Astrocyte (in vitro differentiated cells and primary cell): ENCODE measurements around the gene PREX1. TPM values are rescaled to one million over a fixed set of nuclear protein-coding genes. Genes with fewer than 3 reads are reported as not detected.

Source experiments
- DNase-seq: peaks from one replicate; pipeline ENCODE4 v3.0.0-alpha.2; 2010; ENCODE audit warnings: low read depth
- FAIRE-seq: peaks from 2 replicates; lab custom pipeline; 2011; peaks lifted over from hg19 to GRCh38; lab: Jason Lieb, UNC
- H2AFZ ChIP-seq: 2 replicates; pipeline ENCODE4 v1.6.0; 2012; ENCODE audit warnings: low read depth, low read length, inconsistent platforms
- H3K27ac ChIP-seq: 2 replicates; pipeline ENCODE4 v1.5.1; 2011; ENCODE audit warnings: low read depth, low read length, inconsistent platforms
- H3K27me3 ChIP-seq: 2 replicates; pipeline ENCODE4 v1.6.0; 2011; ENCODE audit warnings: low read length, inconsistent platforms; ENCODE audit not compliant: insufficient read depth
- H3K36me3 ChIP-seq: 2 replicates; pipeline ENCODE4 v1.5.1; 2011; ENCODE audit warnings: low read length, inconsistent platforms; ENCODE audit not compliant: insufficient read depth
- H3K4me1 ChIP-seq: 2 replicates; pipeline ENCODE4 v1.5.1; 2011; ENCODE audit warnings: low read length, inconsistent platforms; ENCODE audit not compliant: insufficient read depth
- H3K4me2 ChIP-seq: 2 replicates; pipeline ENCODE4 v1.6.0; 2012; ENCODE audit warnings: low read length, inconsistent platforms
- H3K4me3 ChIP-seq: 2 replicates; pipeline ENCODE4 v1.5.1; 2011; ENCODE audit warnings: low read depth, mild to moderate bottlenecking, low read length, inconsistent platforms; ENCODE audit not compliant: insufficient read depth
- H3K79me2 ChIP-seq: 2 replicates; pipeline ENCODE4 v1.6.0; 2012; ENCODE audit warnings: mild to moderate bottlenecking, low read length, inconsistent platforms; ENCODE audit not compliant: insufficient read depth
- H3K9ac ChIP-seq: 2 replicates; pipeline ENCODE4 v1.6.0; 2012; ENCODE audit warnings: mild to moderate bottlenecking, low read length, inconsistent platforms
- H3K9me3 ChIP-seq: 2 replicates; pipeline ENCODE4 v1.5.1; 2012; ENCODE audit warnings: low read depth, mild to moderate bottlenecking, low read length, inconsistent platforms; ENCODE audit not compliant: insufficient read depth
- H4K20me1 ChIP-seq: 2 replicates; pipeline ENCODE4 v1.6.0; 2012; ENCODE audit warnings: low read length, inconsistent platforms; ENCODE audit not compliant: insufficient read depth
- H3K27ac Mint-ChIP-seq: one replicate; pipeline ENCODE4 v1.8.0; 2021; ENCODE audit warnings: mild to moderate bottlenecking, mixed read lengths; ENCODE audit not compliant: unreplicated experiment
- H3K27me3 Mint-ChIP-seq: one replicate; pipeline ENCODE4 v1.8.0; 2021; ENCODE audit warnings: low read depth, mixed read lengths; ENCODE audit not compliant: unreplicated experiment
- H3K36me3 Mint-ChIP-seq: one replicate; pipeline ENCODE4 v1.8.0; 2021; ENCODE audit warnings: low read depth, mixed read lengths; ENCODE audit not compliant: unreplicated experiment
- H3K4me1 Mint-ChIP-seq: one replicate; pipeline ENCODE4 v1.8.0; 2021; ENCODE audit warnings: low read depth, mixed read lengths; ENCODE audit not compliant: unreplicated experiment
- H3K4me3 Mint-ChIP-seq: one replicate; pipeline ENCODE4 v1.8.0; 2021; ENCODE audit warnings: mild to moderate bottlenecking, moderate library complexity, mixed read lengths; ENCODE audit not compliant: unreplicated experiment
- H3K9me3 Mint-ChIP-seq: one replicate; pipeline ENCODE4 v1.8.0; 2021; ENCODE audit warnings: mild to moderate bottlenecking, mixed read lengths; ENCODE audit not compliant: unreplicated experiment
- EZH2 ChIP-seq: IDR thresholded peaks from 2 replicates; pipeline ENCODE4 v1.6.1; 2012; ENCODE audit warnings: mild to moderate bottlenecking, low read length, inconsistent platforms; ENCODE audit not compliant: insufficient read depth
- total RNA-seq: library from RNA; stranded (reverse); gene quantifications from 2 replicates; pipeline ENCODE4 v1.2.1, GENCODE V29; 2021
- TF ChIP-seq, protein P1 (sequence below): IDR thresholded peaks from 2 replicates; pipeline ENCODE4 v1.5.1; 2011; ENCODE audit warnings: low read depth, mild to moderate bottlenecking, inconsistent platforms, low read length, moderate library complexity; ENCODE audit not compliant: insufficient read depth

PREX1 gene
- total RNA-seq, 1 donor from 2014 or later = 3.5 TPM

DNA sequence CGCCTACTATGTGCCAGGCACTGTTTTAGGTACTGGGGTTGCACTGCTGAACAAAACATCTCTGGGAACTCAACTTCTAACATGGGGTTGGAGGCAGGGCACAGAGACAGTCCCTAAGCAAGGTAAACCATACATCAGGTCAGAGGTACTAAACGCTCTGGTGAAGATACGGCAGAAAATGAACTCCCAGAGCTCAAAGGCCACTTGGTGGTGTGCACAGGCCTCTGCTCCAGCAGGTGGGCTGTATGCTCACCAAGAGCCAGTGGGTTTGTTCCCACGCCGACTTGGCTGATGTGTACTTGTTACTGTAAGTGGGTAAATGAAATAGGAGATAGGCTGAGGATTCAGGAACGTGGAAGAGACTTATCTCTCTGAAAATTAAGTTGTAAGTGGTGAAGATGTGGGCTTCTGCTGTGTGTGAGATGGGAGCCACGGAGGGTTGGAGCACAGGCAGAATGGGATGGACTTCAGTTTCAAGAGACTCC lies 133.4 kb downstream of the PREX1 start:
- H4K20me1 ChIP-seq = peaks cover 5% of the 10 kb centered on the region
- no peaks in the 10 kb centered on the region for H3K36me3 ChIP-seq
- H2AFZ ChIP-seq = no peak overlapping the region
- Mint-ChIP-seq H3K36me3 (peaks cover 1% of the 10 kb centered on the region), H3K27ac (no peak overlapping the region), H3K9me3 (no peaks in the 10 kb centered on the region), H3K4me1 (peaks cover 16% of the 10 kb centered on the region), H3K4me3 (no peak overlapping the region), H3K27me3 (peaks cover 2% of the 10 kb centered on the region)
- H3K27ac ChIP-seq = no peak overlapping the region
- no peak overlapping the region for H3K9ac ChIP-seq
- no peaks in the 10 kb centered on the region for H3K9me3 ChIP-seq
- TF ChIP-seq EZH2 = no peak
- TF ChIP-seq, protein P1, sequence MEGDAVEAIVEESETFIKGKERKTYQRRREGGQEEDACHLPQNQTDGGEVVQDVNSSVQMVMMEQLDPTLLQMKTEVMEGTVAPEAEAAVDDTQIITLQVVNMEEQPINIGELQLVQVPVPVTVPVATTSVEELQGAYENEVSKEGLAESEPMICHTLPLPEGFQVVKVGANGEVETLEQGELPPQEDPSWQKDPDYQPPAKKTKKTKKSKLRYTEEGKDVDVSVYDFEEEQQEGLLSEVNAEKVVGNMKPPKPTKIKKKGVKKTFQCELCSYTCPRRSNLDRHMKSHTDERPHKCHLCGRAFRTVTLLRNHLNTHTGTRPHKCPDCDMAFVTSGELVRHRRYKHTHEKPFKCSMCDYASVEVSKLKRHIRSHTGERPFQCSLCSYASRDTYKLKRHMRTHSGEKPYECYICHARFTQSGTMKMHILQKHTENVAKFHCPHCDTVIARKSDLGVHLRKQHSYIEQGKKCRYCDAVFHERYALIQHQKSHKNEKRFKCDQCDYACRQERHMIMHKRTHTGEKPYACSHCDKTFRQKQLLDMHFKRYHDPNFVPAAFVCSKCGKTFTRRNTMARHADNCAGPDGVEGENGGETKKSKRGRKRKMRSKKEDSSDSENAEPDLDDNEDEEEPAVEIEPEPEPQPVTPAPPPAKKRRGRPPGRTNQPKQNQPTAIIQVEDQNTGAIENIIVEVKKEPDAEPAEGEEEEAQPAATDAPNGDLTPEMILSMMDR = no peak
- H3K27me3 ChIP-seq = no peaks in the 10 kb centered on the region
- no peak overlapping the region for H3K4me2 ChIP-seq
- FAIRE-seq = no peak
- H3K79me2 ChIP-seq = no peaks in the 10 kb centered on the region
- no peak for DNase-seq
- peaks cover 4% of the 10 kb centered on the region for H3K4me1 ChIP-seq
- no peak overlapping the region for H3K4me3 ChIP-seq

DNA sequence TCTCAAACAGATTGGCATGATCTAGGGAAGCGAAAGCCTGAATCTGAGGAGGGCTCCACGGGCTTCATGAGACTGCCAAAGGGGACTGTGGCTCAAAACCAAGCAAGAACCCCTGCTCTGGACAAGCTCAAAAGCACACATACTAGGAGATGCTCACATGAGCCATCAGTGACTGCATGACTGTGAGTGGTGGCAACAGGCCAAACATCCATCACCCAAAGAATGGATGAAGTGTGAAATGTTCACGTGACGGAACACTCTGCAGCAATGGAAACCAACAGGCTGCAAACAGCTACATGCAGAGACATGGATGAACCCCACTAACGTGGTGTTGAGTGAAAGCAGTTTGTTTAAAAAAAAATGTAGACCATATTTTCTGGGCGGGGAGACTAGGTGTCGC lies 136.3 kb downstream of the PREX1 start:
- TF ChIP-seq, protein P1 = no peak
- TF ChIP-seq EZH2 = no peak
- H3K9me3 ChIP-seq = no peaks in the 10 kb centered on the region
- DNase-seq (no peak), FAIRE-seq (no peak)
- H3K36me3 ChIP-seq = no peaks in the 10 kb centered on the region
- H3K27ac ChIP-seq = no peak overlapping the region
- H3K4me1 ChIP-seq = peaks cover under 1% of the 10 kb centered on the region
- peaks cover 1% of the 10 kb centered on the region for H3K36me3 Mint-ChIP-seq
- H3K4me1 Mint-ChIP-seq = peaks cover 7% of the 10 kb centered on the region
- H3K27ac Mint-ChIP-seq = no peak overlapping the region
- H3K9ac ChIP-seq = no peak overlapping the region
- peaks cover 10% of the 10 kb centered on the region for H3K27me3 Mint-ChIP-seq
- no peaks in the 10 kb centered on the region for H3K27me3 ChIP-seq
- H2AFZ ChIP-seq = no peak overlapping the region
- no peak overlapping the region for H3K4me3 ChIP-seq
- no peaks in the 10 kb centered on the region for H3K9me3 Mint-ChIP-seq
- no peaks in the 10 kb centered on the region for H4K20me1 ChIP-seq
- no peak overlapping the region for H3K4me2 ChIP-seq
- H3K4me3 Mint-ChIP-seq = no peak overlapping the region
- no peaks in the 10 kb centered on the region for H3K79me2 ChIP-seq

DNA sequence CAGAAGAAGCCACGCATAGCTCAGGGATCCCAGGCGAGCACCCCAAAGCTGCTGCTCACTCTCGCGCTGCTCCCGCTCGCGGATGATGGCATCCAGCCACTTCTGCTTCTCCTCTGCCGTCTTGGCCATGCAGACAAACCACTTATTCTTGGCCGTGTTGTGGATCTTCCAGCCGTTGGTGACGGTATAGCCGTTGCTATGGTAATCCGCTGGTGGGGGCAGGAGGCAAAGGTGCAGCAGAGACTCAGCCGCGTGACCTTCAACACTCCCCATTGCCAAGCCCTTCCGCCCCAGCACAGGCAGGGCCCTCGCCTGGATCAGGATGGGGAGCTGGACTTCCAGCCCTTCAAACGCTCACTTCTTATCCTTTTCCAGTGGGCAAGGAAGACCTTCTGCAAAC lies 136.9 kb downstream of the PREX1 start:
- H3K27me3 Mint-ChIP-seq = peaks cover 10% of the 10 kb centered on the region
- Histone ChIP-seq H3K79me2 (no peaks in the 10 kb centered on the region), H3K4me2 (no peak overlapping the region), H3K9me3 (no peaks in the 10 kb centered on the region), H4K20me1 (no peaks in the 10 kb centered on the region), H3K4me1 (peaks cover 7% of the 10 kb centered on the region), H3K36me3 (no peaks in the 10 kb centered on the region), H3K4me3 (no peak overlapping the region), H3K27ac (no peak overlapping the region), H3K9ac (no peak overlapping the region), H3K27me3 (no peaks in the 10 kb centered on the region), H2AFZ (no peak overlapping the region)
- peak; percentile 65 for DNase-seq
- FAIRE-seq = no peak
- H3K4me1 Mint-ChIP-seq = peaks cover 7% of the 10 kb centered on the region
- TF ChIP-seq EZH2 = no peak
- no peaks in the 10 kb centered on the region for H3K9me3 Mint-ChIP-seq
- H3K27ac Mint-ChIP-seq = no peak overlapping the region
- H3K4me3 Mint-ChIP-seq = no peak overlapping the region
- peaks cover 1% of the 10 kb centered on the region for H3K36me3 Mint-ChIP-seq
